Fibroblast of pulmonary artery (primary cell): Measurements from ENCODE around the gene ASTN2.
"Not testable (repeated sequence)": the region's sequence is repeated elsewhere in the genome, so short reads cannot be mapped to it uniquely, and the experiment has no call there.

Experiments used
- DNase-seq: peaks from one replicate; pipeline ENCODE4 v3.0.0-alpha.2; 2010; ENCODE audit warnings: low read depth
- H3K4me3 ChIP-seq: replicated peaks from 2 replicates; pipeline ENCODE4 v1.5.1; 2011; ENCODE audit warnings: low read depth, mild to moderate bottlenecking, control low read depth, low read length, moderate library complexity
- TF ChIP-seq, protein P1 (sequence below): IDR thresholded peaks from 2 replicates; pipeline ENCODE4 v1.5.1; 2011; ENCODE audit warnings: mild to moderate bottlenecking, control low read depth, low read length, inconsistent platforms; ENCODE audit errors: missing control alignments

Gene ASTN2

GRCh38 chr9:116692616-116693015 lies 722.2 kb downstream of the ASTN2 start:
- DNase-seq, result no peak
- TF ChIP-seq, protein P1, sequence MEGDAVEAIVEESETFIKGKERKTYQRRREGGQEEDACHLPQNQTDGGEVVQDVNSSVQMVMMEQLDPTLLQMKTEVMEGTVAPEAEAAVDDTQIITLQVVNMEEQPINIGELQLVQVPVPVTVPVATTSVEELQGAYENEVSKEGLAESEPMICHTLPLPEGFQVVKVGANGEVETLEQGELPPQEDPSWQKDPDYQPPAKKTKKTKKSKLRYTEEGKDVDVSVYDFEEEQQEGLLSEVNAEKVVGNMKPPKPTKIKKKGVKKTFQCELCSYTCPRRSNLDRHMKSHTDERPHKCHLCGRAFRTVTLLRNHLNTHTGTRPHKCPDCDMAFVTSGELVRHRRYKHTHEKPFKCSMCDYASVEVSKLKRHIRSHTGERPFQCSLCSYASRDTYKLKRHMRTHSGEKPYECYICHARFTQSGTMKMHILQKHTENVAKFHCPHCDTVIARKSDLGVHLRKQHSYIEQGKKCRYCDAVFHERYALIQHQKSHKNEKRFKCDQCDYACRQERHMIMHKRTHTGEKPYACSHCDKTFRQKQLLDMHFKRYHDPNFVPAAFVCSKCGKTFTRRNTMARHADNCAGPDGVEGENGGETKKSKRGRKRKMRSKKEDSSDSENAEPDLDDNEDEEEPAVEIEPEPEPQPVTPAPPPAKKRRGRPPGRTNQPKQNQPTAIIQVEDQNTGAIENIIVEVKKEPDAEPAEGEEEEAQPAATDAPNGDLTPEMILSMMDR, result no peak

DNA sequence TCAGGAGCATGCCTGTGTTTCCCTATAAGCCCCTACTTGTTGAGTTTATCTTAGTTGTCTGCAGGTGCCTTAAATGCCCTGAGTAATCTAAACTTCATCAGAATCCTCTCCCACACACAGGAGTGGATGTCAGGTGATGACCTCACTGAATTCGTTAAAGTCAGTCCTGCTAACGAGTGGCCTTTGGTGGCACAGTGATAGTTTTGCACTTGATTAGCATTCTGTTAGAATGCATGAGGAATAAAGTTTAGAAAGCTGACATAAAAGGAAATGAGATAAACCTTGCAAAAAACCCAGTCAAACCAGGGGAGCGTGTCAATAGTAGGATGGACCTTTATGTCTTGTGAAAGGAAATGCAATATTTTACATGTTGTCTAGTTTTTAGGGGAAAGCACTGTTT lies 723.2 kb downstream of the ASTN2 start:
- DNase-seq, result no peak
- TF ChIP-seq, protein P1, result no peak
- H3K4me3 ChIP-seq, result no peak overlapping the region

More at GRCh38 chr9:116692616-116693015, 722.2 kb downstream of the ASTN2 start:
- H3K4me3 ChIP-seq, result no peak overlapping the region

GRCh38 chr9:116690805-116691204 lies 724.1 kb downstream of the ASTN2 start:
- H3K4me3 ChIP-seq, DNase-seq: not testable (repeated sequence)

GRCh38 chr9:116689486-116690032 lies 725.3 kb downstream of the ASTN2 start:
- TF ChIP-seq, protein P1, result no peak
- DNase-seq, result no peak
- H3K4me3 ChIP-seq, result no peak overlapping the region

DNA sequence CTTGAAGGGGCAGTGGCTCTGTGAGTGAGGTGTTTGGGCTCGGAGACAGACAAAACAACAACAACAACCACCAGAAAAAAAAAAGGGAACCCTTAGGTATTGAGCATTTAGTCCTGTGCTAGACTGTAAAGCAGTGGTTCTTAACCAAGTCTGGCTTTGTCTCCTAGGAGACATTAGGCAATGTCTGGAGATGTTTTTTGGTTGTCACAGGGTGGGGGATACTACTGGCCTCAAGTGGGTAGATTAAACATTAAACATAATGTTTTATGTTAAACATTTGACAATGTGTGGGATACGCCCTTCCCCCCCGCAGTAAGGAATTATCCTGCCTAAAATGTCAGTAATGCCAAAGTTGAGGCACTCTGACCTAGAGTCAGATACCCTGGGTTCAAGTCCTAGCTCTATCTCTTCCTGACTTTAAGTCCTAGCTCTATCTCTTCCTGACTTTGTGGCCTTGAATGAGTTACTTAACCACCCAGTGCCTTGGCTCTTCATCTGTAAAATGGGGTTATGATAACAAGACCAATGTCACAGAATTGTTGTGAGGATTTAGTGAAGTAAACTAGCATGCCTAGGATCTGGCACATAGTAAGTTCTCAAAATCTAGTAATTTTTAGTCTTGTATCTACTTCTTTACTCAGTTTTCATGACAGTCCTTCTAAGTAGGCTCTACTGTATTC lies 725.9 kb downstream of the ASTN2 start:
- TF ChIP-seq, protein P1, result no peak
- H3K4me3 ChIP-seq, result peak overlapping the region; percentile 83
- DNase-seq, result no peak

DNA sequence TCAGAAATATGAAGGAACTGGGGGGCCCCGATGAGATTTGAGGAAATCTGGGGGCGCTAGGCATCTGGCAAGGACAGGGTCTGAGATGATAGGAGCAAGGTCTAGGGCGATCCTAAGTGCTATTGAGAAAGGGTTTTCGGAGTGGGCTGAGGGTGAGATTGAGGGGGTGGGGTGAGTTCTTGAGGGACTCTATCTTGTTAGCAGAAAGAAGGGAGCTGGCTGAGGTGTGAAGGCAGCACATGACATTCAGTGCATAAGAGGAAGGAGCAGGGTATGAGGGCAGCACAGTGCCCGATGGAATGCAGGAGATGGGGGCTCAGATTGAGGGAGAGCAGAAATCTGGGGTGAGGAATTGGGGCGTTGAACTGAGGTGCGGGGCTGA lies 727.1 kb downstream of the ASTN2 start:
- TF ChIP-seq, protein P1, result no peak
- peak overlapping the region; percentile 83 for H3K4me3 ChIP-seq
- no peak for DNase-seq

DNA sequence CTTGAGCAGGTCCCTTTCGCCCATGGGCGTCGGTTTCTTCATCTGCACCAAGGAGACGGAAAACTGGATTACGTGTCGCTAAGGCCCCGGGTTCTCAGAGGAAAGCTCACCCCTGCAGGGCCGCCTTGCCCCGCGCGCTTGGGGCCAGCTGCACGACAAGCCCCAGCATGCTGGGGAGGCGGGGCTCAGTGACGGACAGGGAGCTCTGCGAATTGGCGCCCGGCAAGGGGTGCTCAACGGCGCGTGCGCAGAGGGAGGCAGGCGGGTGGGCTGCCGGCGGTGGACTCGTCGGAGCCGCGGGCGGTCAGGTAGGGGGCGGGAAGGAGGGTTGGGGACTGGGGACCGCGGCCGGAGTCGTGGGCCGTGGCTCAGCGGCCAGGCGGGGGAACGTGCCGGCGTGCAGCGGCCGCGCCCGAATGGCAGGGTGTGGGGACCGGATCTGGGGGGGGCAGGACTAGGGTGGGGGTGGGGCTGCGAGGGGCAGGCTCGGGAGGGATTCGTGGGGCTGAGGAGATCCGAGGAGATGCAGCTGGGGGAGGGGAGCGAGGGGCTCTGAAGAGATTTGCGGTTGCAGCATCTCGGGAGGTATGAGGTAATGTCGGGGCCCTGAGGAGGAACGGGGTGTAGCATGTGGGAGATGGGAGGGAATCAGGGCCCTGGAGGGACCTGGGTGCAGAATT lies 727.6 kb downstream of the ASTN2 start, which contains the start of gene TRIM32:
Gene TRIM32 (plus strand): TSS at position 232 of the 680 bp plus-strand sequence. CDS start 10,438 bp downstream, outside the sequence.
- peak within 1 kb of the TSS; percentile 83 for H3K4me3 ChIP-seq
- peak; percentile 86 for DNase-seq
- TF ChIP-seq, protein P1, result no peak
